GM19468 (cell line): ENCODE data around the gene ZNF736.
A peak's percentile ranks its signal among the peaks of the same experiment; 100 is the strongest.
"Not testable (repeated sequence)": the region's sequence is repeated elsewhere in the genome, so short reads cannot be mapped to it uniquely, and the experiment has no call there.

Source experiments
- ATAC-seq: cut with Tn5 transposase; IDR thresholded peaks from one replicate; pipeline ENCODE4 v1.9.1; 2021; ENCODE audit warnings: mild to moderate bottlenecking, moderate library complexity, moderate number of reproducible peaks; ENCODE audit not compliant: unreplicated experiment; ENCODE audit errors: extremely low read depth

Gene ZNF736

DNA sequence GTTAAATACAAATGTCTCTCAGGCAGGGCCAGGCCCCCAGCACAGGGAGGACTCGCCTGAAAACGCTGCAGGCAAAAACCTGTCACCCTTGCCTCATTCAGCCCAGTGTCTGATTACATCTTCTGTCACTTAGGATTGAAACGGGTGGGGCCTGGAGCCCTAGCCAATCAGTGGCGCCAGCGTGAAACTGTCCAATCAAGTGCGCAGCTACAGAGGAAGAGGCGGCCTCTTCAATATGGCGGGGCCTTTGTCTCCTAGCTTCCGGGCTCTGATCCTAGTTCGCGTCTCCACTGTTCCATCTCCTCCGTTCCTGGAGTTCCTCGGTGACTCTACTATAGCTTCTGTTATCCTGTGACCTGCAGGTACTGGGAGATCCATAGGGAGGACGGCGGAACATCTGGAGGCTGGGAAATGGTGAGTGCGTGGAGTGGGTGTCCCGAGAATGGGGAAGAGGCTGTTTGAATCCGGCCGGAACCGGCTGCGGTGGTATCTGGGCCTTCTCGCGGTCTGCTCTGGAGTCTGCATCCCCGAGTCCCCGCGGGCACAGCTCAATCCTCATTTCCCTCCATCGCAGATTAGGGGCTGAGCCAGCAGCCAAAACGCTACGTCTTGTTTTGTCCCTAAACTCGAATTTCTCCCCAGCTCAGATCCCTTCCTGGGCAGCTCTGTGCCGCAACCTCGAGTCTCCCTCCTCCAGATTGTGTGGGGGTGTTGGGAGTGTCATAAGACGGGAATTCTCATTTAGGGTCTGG, at the start of gene ZNF736:
TSS of gene ZNF736 (plus strand) at position 222 of the 752 bp plus-strand sequence. CDS start at position 412, 190 bp downstream.
- ATAC-seq: peak; percentile 100

DNA sequence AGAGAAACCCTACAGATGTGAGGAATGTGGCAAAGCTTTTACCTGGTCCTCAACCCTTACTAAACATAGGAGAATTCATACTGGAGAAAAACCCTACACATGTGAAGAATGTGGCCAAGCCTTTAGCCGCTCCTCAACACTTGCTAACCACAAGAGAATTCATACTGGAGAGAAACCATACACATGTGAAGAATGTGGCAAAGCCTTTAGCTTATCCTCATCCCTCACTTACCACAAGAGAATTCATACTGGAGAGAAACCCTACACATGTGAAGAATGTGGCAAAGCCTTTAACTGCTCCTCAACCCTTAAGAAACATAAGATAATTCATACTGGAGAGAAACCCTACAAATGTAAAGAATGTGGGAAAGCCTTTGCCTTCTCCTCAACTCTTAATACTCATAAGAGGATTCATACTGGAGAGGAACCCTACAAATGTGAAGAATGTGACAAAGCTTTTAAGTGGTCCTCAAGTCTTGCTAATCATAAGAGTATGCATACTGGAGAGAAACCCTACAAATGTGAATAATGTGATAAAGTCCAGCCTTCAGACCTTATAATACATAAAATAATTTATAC, 47.3 kb upstream of the ZNF736 start:
- no peak for ATAC-seq

DNA sequence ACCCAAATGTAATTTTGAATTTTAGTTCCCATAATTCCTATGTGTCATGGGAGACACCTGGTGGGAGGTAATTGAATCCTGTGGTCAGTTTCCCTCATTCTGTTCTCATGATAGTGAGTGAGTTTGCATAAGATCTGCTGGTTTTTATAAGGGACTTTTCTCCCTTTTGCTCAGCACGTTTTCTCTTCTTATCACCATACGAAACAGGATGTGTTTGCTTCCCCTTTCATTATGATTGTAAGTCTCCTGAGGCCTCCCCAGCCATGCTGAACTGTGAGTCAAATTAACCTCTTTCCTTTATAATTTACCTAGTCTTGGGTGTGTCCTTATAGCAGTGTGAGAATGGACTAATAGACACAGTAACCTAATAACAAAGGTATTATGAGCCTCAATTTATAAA, 36.1 kb upstream of the ZNF736 start:
- ATAC-seq: no peak

DNA sequence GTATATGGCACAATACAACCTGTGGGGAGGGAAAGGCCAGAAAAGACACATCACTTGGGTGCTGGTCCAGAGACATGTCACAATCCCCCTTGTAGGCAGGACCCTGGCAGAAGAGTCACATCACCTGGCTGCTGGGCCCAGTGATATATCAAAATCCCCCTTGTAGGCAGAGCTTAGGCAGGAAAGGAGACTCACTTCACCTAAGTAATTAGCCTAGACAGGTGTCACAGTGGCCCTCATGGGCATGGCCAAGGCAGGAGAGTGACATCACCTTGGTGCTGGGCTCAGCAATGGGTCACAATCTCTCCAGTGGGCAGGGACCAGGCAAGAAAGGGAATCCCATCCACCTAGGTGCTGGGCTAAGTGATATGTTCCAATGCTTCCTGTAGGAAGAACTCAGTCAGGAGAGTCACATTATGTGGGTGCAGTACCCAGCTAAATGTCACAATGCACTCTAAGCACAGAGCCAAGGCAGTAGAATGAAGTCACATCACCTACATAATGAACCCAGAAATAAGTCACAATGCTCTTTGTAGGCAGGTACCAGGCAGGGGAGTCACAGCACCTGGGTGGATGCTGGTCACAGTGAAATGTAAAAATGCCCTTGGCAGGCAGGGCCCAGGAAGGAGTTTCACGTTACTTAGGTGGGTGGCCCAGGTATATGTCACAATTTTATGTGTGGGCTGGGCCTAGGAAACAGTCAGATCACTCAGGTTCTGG, 18.9 kb upstream of the ZNF736 start:
- no peak for ATAC-seq

DNA sequence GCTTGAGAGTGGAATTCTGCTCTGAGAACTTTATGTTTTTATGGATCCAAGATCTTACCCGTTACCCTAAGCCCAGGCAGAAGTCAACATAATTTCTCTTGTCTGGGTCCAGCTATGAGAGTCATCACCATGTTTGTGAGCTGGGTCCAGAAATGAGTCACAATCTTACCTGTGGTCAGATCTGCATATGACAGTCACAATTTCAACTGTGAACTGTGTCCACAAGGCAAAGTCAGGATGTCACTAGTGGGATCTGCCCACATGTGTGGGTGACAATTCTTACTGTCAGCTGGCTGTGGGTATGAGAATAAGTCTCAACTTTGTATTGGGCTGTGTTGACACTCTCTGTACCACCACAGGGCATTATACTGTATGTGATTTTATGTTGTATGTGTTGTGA, 16.3 kb upstream of the ZNF736 start:
- not testable (repeated sequence) for ATAC-seq

DNA sequence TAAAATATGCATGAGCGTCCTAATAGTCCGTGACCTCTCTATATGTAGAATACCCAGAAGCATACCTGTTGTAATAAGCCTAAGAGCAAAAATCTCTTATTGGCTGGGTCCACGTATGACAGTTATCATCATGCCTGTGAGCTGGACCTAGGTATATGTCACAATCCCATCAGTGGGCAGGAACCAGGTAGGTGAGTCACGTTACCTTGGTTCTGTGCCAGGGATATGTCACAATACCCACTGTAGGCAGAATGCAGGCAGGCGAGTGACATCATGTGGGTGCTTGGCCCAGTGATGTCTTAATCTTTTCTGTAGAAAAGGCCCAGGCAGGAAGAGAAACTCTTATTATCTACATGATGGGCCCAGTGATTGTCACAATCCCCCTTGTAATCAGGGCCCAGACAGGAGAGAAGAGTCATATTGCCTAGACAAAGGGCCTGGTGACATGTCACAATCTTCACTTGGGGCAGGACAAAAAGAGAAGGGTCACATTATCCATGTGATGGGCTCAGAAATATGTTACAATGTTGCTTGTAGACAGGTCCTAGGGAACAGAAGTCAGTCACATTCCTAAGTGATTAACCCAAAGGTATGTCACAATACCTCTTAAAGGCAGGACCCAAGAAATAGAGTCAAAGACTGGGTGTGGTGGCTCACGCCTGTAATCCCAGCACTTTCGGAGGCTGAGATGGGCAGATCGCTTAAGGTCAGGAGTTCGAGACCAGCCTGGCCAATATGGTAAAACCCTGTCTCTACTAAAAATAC, 12.9 kb upstream of the ZNF736 start:
- ATAC-seq: no peak

DNA sequence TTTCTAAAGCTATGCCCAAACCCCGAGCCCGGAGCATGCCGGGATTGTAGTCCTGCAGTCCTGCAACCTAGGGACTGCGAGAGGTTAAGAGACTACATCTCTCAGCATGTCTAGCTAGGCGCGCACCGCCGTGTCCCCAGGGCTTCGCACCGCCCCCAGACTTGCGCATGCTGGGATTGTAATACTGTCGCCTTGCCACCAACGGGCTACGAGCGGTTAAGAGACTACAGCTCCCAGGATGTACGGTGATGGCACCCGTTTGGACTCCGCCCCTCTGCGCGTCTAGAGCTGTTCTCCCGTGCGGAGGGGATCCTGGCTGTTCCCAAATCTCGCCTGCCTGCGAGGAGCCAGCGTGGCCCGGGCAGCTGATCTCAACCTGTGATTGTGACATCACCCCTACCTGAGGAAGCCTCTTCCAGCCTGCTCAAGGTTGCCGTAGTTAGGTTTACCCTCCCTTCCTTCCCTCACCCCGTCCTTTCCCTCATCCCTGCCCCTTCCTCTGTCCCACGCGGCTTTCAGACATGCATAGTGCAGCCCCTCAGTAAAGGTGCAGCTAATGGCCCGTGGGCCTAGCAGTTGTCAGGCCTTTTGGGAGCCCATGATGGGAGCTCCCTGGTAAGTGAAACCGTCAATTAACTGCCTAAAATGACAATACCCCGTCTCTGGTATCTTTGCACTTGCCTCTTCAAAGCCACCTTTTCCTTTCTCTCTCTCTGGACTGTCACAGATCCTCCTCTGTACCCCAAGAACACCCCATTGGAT, 6.3 kb upstream of the ZNF736 start:
- ATAC-seq: peak; percentile 99

DNA sequence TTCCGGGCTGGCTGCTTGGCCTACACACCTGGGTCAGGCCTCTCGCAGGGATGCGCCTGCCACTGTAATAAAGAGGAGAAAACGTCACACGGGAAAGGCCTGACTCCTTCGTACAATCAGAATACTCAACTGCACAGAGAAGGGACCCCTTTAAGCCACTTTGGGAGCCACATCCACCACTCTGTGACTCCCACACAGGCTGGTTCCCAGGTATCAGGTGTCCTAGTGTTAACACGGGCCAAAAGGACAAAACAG, 5.8 kb upstream of the ZNF736 start:
- no peak for ATAC-seq

DNA sequence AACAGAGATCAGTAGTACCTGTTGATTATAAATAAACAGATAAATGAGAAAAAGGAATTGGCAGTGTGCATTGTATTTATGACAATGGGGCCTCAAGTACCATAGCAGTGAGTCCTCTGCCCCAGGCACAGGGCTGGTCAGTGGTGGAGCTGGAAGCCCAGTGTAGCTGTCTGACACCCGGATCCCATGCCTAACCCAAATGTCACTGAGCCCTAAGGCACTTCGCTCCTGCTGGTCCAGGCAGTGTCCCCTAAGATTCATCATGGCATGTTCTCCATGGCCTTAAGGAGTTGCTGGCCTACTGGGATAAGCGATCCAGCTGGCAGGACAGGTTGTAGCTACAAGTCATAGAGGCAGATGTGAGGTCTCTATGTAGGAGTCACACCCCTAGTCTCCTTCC, 3.3 kb upstream of the ZNF736 start:
- no peak for ATAC-seq

DNA sequence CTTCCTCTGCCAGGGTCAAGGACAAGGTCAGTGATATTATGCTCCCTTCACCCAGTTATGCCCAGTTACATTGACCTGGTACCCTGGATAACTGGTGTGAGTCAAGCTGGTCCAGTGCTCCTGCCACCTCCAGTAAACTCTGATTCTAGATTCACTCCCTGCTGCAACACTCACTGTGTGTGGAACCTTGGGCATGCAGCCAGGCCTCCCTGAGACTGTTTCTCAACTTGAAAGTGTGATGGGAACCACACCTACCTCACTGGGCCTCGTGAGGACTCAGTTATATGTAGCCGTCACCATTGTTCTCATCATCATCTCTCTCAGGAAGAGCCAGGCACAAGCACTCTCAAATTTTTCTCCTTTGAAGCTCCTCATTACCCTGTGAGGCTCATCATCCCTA, 935 bp upstream of the ZNF736 start:
- no peak for ATAC-seq

DNA sequence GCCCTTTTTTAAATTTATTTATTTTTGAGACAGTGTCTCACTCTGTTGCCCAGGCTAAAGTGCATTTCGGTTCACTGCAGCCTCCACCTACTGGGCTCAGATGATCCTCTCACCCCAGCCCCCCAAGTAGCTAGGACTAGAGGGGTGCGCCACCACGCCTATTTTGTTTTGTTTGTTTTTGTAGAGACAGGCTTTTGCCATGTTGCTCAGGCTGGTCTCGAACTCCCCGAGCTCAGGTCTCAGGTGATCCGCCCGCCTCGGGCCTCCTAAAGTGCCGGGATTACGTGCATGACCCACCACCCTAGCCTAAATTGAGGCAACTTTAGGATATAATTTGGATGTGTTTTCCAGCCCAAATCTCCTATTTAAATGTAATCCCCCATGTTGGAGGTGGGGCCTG, 805 bp downstream of the ZNF736 start:
- ATAC-seq: no peak

DNA sequence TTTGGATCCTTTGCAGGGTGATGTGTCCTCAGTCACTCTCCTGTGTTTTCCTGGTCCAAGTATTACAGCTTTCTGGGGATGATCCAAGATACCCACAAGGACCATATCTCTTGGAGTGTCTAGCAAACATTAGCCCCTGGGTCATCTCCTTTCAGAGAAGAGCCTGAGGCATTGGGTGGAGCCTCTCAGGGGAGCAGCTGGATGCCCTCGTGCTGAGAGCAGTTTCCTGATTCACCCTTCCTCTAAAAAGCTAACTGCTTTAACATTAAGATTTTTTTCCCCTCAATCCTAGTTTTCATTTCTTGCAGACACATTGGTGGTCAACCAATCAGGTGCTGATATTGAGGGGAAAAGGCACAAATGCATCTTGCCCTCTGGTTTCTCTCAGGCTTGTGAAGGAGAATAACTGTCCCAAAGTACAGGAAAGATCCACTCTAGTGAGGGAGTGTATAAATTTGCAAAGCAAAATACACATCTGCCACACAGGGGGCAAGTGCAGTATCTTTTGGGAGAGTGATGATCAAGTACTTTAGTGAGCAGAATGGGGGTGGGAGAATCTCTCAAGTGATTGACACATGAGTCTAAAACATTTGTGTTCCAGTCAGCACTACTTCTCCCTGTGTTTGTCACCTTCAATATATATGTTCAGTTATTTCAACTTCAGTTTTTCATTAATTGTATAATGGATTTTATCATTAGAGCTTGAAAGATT, 2.4 kb downstream of the ZNF736 start:
- ATAC-seq: not testable (repeated sequence)

DNA sequence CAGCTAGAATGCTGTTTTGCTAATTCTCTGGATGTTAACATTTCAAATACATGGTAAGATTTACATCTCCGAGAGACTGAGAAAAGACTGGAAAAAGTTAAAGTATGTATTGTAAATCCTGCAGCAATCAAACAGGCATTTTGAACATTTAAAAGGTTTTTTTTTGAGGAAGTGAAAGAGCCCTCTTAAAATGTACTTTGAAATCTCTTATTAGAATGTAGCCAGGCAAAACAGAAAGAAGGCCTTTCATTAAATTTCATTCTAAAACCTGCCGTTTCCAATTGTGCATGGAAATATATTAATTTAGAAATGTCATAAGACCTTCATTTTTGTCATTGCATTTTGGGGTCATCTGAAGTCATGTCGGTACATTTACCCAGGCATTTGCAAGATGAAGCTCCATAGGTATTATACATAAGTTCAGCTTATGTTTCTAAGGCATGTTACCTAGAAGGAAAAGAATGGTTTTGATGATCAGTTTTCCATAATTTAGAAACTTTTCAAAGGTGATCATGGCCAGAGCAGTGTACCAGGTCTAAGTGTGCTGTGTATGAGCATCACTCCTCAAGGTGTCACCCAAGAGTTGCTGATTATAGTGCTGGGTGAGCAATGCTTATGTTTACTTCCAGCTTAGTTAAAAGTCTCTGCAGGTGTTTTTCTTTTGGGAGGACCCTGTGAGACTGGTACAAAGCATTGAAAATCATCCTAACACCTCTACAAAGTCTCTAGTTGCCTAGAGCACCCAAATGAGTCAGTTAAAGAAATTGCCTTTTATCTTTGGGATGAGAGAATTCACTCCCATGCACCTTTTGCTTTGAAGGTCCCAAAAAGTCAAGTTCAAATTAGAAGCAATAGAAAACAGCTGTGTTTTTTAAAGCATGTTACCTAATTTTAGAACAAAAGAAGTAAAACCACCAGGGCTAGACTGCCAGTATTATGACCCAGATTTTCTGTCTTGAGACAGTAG, 7.1 kb downstream of the ZNF736 start:
- ATAC-seq: no peak

DNA sequence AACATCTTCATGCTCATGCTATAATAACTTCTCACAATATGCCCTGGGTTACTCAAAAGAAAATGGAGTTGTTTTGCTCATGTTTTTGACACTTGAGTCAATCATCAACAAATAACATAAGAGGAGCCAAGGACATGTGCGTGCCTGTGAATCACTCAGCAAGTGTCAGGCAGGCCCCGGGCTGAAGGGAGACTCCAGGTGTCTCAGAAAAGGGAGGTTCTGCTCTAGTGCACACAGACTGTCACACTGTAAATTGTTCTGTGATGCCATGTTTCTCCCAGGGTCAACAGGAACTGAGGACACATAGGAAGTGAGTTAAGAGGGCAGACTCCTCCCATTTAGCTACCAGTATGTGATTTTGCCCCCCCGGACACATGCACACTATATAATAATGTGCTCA, 10.4 kb downstream of the ZNF736 start:
- ATAC-seq: not testable (repeated sequence)

DNA sequence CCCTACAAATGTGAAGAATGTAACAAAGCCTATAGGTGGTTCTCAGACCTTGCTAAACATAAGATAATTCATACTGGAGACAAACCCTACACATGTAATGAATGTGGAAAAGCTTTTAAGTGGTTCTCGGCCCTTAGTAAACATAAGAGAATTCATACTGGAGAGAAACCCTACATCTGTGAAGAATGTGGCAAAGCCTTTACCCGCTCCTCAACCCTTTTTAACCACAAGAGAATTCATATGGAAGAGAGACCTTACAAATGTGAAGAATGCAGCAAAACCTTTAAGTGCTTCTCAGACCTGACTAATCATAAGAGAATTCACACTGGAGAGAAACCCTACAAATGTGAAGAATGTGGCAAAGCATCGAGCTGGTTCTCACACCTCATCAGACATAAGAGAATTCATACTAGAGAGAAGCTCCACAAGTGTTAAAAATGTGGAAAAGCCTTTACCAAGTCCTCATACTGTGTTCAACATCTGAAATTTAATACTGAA, 35.0 kb downstream of the ZNF736 start:
- not testable (repeated sequence) for ATAC-seq

DNA sequence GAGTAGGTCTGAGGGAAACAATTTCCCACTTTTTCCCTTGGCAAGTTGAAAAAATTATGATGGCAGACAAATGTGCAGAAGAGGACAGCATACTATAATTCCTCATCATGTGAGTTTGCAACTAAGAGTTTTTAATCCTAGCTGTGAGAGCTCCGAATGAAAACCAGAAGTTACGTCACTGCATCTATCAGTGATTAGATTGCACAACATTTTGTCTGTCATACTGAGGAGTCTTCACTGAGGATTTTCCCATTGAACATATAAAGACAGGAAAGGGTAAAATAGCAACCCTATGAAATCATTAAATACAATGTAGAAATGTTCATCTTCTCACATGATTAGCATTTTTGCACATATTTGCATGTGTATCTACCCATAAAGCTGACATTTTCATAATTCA, 45.8 kb downstream of the ZNF736 start:
- ATAC-seq: no peak

DNA sequence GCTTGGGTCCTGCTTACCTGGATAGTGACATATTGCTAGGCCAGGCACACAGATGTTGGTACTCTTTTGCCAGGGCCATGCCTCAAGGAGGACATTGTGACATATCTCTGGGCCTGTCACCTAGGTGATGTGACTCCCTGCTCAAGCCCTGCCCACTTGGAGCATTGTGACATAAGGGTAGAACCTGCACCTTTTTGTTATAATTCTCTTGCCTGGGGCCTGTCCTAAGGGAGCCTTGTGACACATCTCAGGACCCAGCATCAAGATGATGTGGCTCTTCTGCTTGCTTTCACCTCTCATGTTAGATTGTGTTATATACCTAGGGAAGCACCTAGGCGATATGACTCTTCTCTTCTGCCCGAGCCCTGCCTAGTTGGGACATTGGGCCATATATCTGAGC, 57.4 kb downstream of the ZNF736 start:
- no peak for ATAC-seq

DNA sequence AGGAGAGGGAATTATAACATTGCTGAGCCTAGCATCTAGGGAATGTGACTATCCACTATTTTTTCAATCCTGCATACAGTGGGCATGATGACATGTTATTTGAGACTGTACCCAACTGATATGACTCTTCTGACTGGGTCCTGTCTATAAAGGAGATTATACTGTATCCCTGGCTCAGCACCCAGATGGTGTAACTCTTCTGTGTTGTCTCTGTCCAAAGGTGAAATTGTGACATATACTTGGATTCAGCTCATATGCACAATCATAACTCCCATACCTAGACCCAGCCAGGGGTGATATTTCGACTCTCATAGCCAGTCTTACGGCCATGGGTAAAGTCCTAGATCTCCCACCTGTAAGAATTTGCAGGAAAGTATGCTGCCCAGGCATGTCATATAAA, 59.3 kb downstream of the ZNF736 start:
- no peak for ATAC-seq
